ENCODE data around the gene ELF1. TPM values are rescaled to one million over a fixed set of nuclear protein-coding genes. Genes with fewer than 3 reads are reported as not detected.

The ELF1 gene
- total RNA-seq, 1 donor from 2014 or later = 19.2 TPM

- peak overlapping the region; percentile 44 for H3K27ac Mint-ChIP-seq (ENCODE audit: unreplicated experiment)
- no peaks in the 10 kb centered on the region for H3K9me3 Mint-ChIP-seq
- no peak overlapping the region for H3K4me3 Mint-ChIP-seq
- H3K36me3 Mint-ChIP-seq (ENCODE audit: low read depth) = no peaks in the 10 kb centered on the region
- peaks cover 23% of the 10 kb centered on the region for H3K4me1 Mint-ChIP-seq
- DNase-seq (ENCODE audit: low read depth, low spot score) = no peak
- no peak for TF ChIP-seq CTCF (conservative IDR thresholded peaks at IDR 0.05)
- H3K27me3 Mint-ChIP-seq (ENCODE audit: low read depth) = no peaks in the 10 kb centered on the region
These were observed 2.0 kb downstream of the ELF1 start for GRCh38 chr13:41017159-41017558.

GRCh38 chr13:41015920-41016319 lies 3.2 kb downstream of the ELF1 start:
- Mint-ChIP-seq H3K4me3 (no peak overlapping the region), H3K9me3 (no peaks in the 10 kb centered on the region), H3K27ac (ENCODE audit: unreplicated experiment) (no peak overlapping the region), H3K36me3 (ENCODE audit: low read depth) (no peaks in the 10 kb centered on the region), H3K27me3 (ENCODE audit: low read depth) (no peaks in the 10 kb centered on the region), H3K4me1 (peaks cover 23% of the 10 kb centered on the region)
- no peak for DNase-seq (ENCODE audit: low read depth, low spot score)
- no peak for TF ChIP-seq CTCF (conservative IDR thresholded peaks at IDR 0.05)

- Mint-ChIP-seq H3K4me3 (no peak overlapping the region), H3K9me3 (no peaks in the 10 kb centered on the region), H3K36me3 (ENCODE audit: low read depth) (no peaks in the 10 kb centered on the region), H3K27me3 (ENCODE audit: low read depth) (no peaks in the 10 kb centered on the region), H3K4me1 (peaks cover 19% of the 10 kb centered on the region), H3K27ac (ENCODE audit: unreplicated experiment) (no peak overlapping the region)
- DNase-seq (ENCODE audit: low read depth, low spot score) = no peak
- no peak for TF ChIP-seq CTCF (conservative IDR thresholded peaks at IDR 0.05)
These were observed 5.3 kb downstream of the ELF1 start for GRCh38 chr13:41013835-41014234.

- H3K36me3 Mint-ChIP-seq (ENCODE audit: low read depth) = no peaks in the 10 kb centered on the region
These were observed 6.6 kb downstream of the ELF1 start for GRCh38 chr13:41012536-41012935.

GRCh38 chr13:41011382-41011956 lies 7.6 kb downstream of the ELF1 start:
- H3K27me3 Mint-ChIP-seq (ENCODE audit: low read depth) = no peaks in the 10 kb centered on the region
- no peak for TF ChIP-seq CTCF (conservative IDR thresholded peaks at IDR 0.05)
- no peak overlapping the region for H3K27ac Mint-ChIP-seq (ENCODE audit: unreplicated experiment)
- no peaks in the 10 kb centered on the region for H3K36me3 Mint-ChIP-seq (ENCODE audit: low read depth)
- no peaks in the 10 kb centered on the region for H3K9me3 Mint-ChIP-seq
- H3K4me3 Mint-ChIP-seq = no peak overlapping the region
- peaks cover 24% of the 10 kb centered on the region for H3K4me1 Mint-ChIP-seq
- DNase-seq (ENCODE audit: low read depth, low spot score) = no peak

More at GRCh38 chr13:41012536-41012935, 6.6 kb downstream of the ELF1 start:
- Mint-ChIP-seq H3K4me3 (no peak overlapping the region), H3K9me3 (no peaks in the 10 kb centered on the region), H3K4me1 (peaks cover 24% of the 10 kb centered on the region), H3K27me3 (ENCODE audit: low read depth) (no peaks in the 10 kb centered on the region), H3K27ac (ENCODE audit: unreplicated experiment) (no peak overlapping the region)
- DNase-seq (ENCODE audit: low read depth, low spot score) = no peak
- no peak for TF ChIP-seq CTCF (conservative IDR thresholded peaks at IDR 0.05)

All from neural crest cell (in vitro differentiated cells).